Anterior cingulate cortex (tissue), 58 donors: Measurements from ENCODE around the gene PHF14.
A peak's percentile ranks its signal among the peaks of the same experiment; 100 is the strongest.
"Not testable (repeated sequence)": the region's sequence is repeated elsewhere in the genome, so short reads cannot be mapped to it uniquely, and the experiment has no call there.

ENCODE experiments used
- DNase-seq, 58 donors: peaks; one replicate each; lab custom pipeline; 2025; lab: John Stamatoyannopoulos, UW

PHF14 gene

GRCh38 chr7:10973942-10974911, 555 bp downstream of the PHF14 start:
- DNase-seq, result peak in 27 of 58 donors; percentile 4 to 71 (median 43)

GRCh38 chr7:10977113-10977512, 3.4 kb downstream of the PHF14 start:
- no peak for DNase-seq

GRCh38 chr7:10981317-10981716, 7.6 kb downstream of the PHF14 start:
- DNase-seq, result no peak

- DNase-seq, result not testable (repeated sequence)
Measured at GRCh38 chr7:10990748-10991147, 17.1 kb downstream of the PHF14 start.

- DNase-seq, result not testable (repeated sequence)
Measured at GRCh38 chr7:10995482-10996166, 22.0 kb downstream of the PHF14 start.

GRCh38 chr7:10998996-10999757, 25.5 kb downstream of the PHF14 start:
- no peak for DNase-seq

DNA sequence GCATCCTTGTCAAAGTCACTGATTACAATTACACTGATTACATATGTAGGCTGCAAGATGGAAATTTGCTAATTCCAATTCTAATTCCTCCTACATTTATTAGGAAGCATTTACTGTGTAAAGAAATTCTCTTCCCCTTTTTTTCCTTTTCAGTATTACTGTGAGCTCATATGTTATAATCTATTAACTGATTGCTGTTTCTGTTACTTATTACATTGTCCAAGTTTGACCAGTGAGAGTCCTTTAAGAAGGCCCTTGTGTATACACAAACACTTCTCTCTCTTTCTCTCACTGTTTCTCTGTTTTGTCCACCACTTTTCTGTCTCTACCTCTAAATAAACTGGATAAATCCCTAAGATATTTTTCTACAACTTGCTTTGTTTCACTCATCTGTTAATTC, 31.5 kb downstream of the PHF14 start:
- DNase-seq, result no peak

- no peak for DNase-seq
Measured at GRCh38 chr7:11006291-11006690, 32.6 kb downstream of the PHF14 start.

DNA sequence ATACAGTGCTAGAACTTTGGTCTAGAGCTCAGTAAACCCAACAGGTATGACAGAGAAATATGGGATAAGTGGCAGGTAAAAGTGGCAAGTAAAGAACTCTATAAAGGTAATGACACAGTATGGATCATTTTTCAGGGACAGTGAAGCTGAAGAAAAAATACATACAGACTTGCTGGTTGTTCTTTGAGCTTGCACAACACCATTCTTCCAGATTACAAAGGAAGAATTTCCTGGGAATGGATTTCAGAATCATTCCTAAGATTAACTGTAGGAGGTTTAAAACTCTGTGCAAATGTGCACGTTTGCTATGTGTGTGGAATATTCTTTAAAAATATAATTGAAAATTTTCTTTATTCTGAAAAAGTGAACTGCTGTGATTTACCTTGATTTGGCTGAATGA, 36.0 kb downstream of the PHF14 start:
- DNase-seq, result no peak

DNA sequence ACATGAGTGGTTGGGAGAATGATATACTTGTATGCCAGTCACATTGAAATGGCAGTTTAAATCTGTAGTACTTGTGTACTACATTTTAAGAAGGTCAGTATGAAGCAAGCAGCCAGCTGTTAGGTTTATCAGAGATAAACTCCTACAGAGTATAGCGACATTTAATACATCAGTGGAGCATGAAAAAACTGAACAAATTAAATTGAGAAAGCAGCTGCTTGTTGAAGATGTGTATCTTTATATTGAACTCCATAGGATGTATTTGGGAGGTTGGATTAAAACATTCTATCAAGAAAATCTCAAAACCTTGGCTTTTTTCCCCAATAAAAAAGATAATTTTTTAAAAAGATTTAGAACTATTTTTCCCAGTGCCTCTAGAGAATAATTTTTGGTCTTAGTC, 47.8 kb downstream of the PHF14 start:
- DNase-seq, result no peak

GRCh38 chr7:11026452-11027359, 53.0 kb downstream of the PHF14 start:
- no peak for DNase-seq

DNA sequence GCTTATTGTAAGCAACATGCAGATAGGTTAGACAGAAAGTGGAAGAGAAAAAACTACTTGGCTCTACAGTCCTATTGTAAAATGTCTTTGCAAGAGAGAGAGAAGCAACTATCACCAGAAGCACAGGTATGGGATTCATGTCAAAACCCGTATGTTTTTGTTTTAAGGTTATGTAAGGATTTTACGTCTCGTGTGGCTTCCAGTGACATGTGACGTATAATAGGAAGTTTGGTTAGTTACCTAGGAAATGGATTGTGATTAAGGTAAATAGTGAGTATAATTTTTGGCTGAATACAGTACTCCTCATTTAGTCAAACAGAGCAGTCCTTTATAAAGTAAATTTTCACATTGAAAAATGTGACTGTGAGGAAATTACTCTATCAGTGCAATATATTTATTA, 62.0 kb downstream of the PHF14 start:
- no peak for DNase-seq

GRCh38 chr7:11039974-11040373, 66.3 kb downstream of the PHF14 start:
- DNase-seq, result no peak

- no peak for DNase-seq
Measured at GRCh38 chr7:11054033-11054432, 80.4 kb downstream of the PHF14 start.

DNA sequence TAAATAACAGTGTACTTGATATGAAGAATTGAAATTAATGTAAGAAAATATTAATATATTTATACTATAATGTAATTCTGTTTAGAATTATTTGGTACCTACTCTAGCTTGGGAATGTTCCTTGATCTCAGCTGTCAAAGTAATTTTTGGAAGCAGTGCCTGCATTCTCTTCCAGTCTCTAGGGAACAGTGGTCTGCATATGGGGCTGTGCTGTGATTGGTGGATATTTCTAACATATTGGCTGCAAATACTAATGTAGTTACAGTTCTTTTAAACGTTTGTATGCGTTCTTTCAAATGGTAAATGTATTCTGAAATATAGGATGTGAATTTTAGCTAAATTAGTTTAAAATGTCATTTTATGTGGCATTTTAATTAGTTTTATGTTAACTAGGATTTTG, 87.2 kb downstream of the PHF14 start:
- no peak for DNase-seq

DNA sequence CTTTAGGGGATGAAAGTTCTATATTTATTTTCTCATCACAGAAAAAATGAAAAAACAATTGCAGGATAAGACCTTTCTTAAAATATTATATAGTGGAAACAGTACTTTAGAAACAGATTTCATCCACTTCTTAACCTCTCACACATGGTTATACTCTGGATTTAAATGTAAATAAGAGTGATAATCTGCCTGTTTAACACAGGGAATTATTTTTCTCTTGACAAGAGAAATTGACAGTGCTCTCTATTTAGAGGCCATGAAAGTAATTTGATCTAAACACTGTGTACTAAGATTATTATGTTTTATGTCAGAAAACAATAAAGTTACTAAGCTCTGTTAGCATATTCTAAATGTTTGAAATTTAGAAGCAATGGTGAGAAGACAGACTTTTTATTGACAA, 88.4 kb downstream of the PHF14 start:
- DNase-seq, result no peak

DNA sequence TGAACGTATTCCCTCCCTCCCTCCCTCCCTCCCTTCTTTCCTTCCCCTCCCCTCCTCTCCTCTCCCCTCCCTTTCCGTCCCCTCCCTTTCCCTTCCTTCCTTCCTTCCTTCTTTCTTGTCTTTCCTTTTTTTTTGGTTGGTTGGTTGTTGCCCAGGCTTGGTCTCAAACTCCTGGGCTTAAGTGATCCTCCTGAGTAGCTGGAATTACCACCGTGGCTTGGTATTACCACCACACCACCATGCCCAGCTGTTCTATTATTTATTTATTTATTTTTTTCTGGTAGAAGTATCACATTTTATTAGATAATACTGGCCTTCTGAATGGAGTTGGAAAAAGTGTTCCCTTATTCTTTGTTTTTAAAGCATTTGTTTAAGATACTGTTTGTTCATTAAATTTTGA, 95.9 kb downstream of the PHF14 start:
- DNase-seq, result no peak

GRCh38 chr7:11077816-11078215, 104.1 kb downstream of the PHF14 start:
- DNase-seq, result no peak

DNA sequence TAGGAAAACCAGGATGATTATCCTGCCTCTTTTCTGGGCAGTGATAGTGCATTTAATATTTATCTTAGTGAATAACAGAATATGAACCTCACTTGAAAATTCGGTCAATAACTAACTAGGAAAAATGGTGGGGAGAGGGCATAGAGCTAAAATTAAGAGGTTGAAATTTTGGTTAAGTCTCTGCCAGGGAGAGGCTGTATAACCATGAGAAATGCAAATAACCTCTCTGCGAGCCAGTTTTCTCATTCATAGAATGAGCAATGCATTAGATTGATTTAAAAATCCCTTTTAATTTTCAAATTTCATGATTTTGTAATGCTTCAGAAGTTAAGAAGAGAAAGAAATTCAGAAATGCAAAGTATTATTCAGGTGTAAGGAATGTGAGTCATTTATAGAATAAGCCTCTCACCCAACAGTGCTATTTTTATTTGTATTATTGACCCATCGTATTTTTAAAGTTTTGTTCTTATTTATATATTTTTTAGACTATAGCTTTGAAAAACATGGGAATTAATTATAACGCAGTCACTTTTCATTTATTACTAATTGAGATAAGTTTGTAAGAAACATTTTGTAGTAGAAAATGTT, 104.7 kb downstream of the PHF14 start:
- no peak for DNase-seq

DNA sequence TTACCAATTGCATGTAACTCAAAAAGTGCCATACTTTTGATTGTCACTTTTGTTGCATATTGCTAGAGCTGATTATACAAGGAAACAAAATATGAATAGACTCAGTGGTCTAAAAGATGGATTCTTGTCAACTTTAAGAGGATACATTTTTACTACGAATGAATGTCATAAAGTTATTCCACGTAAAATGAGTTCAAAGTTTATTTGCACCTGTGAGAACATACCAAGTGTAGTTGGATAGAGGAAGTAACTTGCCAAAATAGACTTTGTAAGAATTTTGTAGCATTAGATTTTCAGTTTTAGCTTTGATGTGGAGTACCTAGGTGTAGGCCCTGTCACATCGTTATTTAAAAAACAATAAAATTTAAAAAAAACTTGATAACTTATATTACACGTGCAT, 106.2 kb downstream of the PHF14 start:
- DNase-seq, result no peak
